ELR (cell line): ENCODE results near the gene KCNH1.
A peak's percentile ranks its signal among the peaks of the same experiment; 100 is the strongest.

Experiments
- DNase-seq: peaks from one replicate; pipeline ENCODE4 v3.0.0-alpha.2; 2015; ENCODE audit warnings: low read depth

Gene KCNH1

GRCh38 chr1:210758261-210758660 lies 375.7 kb downstream of the KCNH1 start:
- DNase-seq = no peak

GRCh38 chr1:210757677-210758076 lies 376.3 kb downstream of the KCNH1 start:
- no peak for DNase-seq

- no peak for DNase-seq
Measured at GRCh38 chr1:210755991-210756659, 377.8 kb downstream of the KCNH1 start.

- DNase-seq = no peak
Measured at GRCh38 chr1:210754878-210755665, 378.9 kb downstream of the KCNH1 start.

GRCh38 chr1:210751911-210752310 lies 382.0 kb downstream of the KCNH1 start:
- no peak for DNase-seq

- DNase-seq = no peak
Measured at GRCh38 chr1:210750468-210750867, 383.5 kb downstream of the KCNH1 start.

- no peak for DNase-seq
Measured at GRCh38 chr1:210748796-210749195, 385.2 kb downstream of the KCNH1 start.

- no peak for DNase-seq
Measured at GRCh38 chr1:210747890-210748289, 386.1 kb downstream of the KCNH1 start.

GRCh38 chr1:210747112-210747511 lies 386.8 kb downstream of the KCNH1 start:
- no peak for DNase-seq

- no peak for DNase-seq
Measured at GRCh38 chr1:210746024-210746731, 387.8 kb downstream of the KCNH1 start.

- DNase-seq = no peak
Measured at GRCh38 chr1:210743038-210743437, 390.9 kb downstream of the KCNH1 start.

GRCh38 chr1:210741564-210741963 lies 392.4 kb downstream of the KCNH1 start:
- no peak for DNase-seq

GRCh38 chr1:210739627-210740026 lies 394.3 kb downstream of the KCNH1 start:
- no peak for DNase-seq

GRCh38 chr1:210738256-210738655 lies 395.7 kb downstream of the KCNH1 start:
- no peak for DNase-seq

GRCh38 chr1:210736713-210737112 lies 397.2 kb downstream of the KCNH1 start:
- DNase-seq = no peak

GRCh38 chr1:210731597-210731996 lies 402.4 kb downstream of the KCNH1 start:
- no peak for DNase-seq

- DNase-seq = no peak
Measured at GRCh38 chr1:210731193-210731592, 402.8 kb downstream of the KCNH1 start.

GRCh38 chr1:210730023-210730422 lies 403.9 kb downstream of the KCNH1 start:
- DNase-seq = no peak

- no peak for DNase-seq
Measured at GRCh38 chr1:210728437-210729149, 405.4 kb downstream of the KCNH1 start.

GRCh38 chr1:210727709-210728108 lies 406.2 kb downstream of the KCNH1 start:
- DNase-seq = no peak

GRCh38 chr1:210726621-210727020 lies 407.3 kb downstream of the KCNH1 start:
- peak; percentile 41 for DNase-seq

- no peak for DNase-seq
Measured at GRCh38 chr1:210724768-210725167, 409.2 kb downstream of the KCNH1 start.
